ENCODE data around the gene SGCA. TPM values are rescaled to one million over a fixed set of nuclear protein-coding genes. Genes with fewer than 3 reads are reported as not detected.

SGCA gene
- total and polyA plus RNA-seq, 9 of the 15 experiments (the other 6 are each of a cell fraction or from before 2014, with no cell fraction given) = not detected

DNA sequence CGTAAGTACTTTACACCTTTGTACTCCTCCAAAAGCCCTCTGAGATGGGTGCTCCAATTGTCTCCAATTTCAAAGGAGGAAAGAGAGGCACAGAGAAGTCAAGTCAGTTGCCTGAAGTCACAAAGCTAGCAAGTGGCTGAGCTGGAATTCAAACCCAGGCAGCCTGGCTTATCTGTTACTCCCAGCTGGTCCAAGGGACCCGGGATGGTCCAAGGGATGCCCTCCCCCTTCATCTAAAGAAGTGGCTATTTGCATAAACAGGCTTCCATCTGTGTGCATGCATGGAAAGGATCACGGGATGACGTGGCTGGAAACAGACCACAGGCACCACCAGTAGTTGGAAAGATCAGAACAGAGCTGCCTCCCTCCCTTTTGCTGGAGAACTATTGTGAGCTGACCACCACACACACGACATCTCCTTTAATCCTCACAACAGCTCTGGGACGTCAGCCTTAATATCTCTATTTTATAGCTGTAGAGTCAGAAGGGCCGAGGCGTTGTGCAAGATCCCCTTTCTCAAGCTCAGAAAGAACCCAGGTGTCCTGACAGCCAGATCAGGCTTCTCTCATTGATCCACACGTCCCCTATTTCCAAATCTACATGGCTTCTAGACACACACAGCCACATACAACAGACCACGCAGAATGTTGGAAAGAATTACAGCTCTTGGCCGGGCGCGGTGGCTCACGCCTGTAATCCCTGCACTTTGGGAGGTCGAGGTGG, 46.5 kb downstream of the SGCA start (continued):
- TF ChIP-seq, protein P1, sequence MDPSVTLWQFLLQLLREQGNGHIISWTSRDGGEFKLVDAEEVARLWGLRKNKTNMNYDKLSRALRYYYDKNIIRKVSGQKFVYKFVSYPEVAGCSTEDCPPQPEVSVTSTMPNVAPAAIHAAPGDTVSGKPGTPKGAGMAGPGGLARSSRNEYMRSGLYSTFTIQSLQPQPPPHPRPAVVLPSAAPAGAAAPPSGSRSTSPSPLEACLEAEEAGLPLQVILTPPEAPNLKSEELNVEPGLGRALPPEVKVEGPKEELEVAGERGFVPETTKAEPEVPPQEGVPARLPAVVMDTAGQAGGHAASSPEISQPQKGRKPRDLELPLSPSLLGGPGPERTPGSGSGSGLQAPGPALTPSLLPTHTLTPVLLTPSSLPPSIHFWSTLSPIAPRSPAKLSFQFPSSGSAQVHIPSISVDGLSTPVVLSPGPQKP (CRISPR knock-in tag; IDR thresholded peaks at IDR 0.05) = no peak
- TF ChIP-seq CHD4 (IDR thresholded peaks at IDR 0.05; ENCODE audit: insufficient read depth, insufficient replicate concordance, low read depth, low read length, poor library complexity, severe bottlenecking) = no peak
- TF ChIP-seq CHD2 (IDR thresholded peaks at IDR 0.05; ENCODE audit: low read depth, low read length) = no peak
- 0 out of 2 replicates have a peak, but pooled peaks have one; percentile 35 for TF ChIP-seq PML (IDR thresholded peaks at IDR 0.05; ENCODE audit: low read length)
- TF ChIP-seq ZNF239 (CRISPR knock-in tag; IDR thresholded peaks at IDR 0.05) = no peak
- TF ChIP-seq HDAC6 (IDR thresholded peaks at IDR 0.05; ENCODE audit: low read depth, low read length) = no peak
- no peak for TF ChIP-seq STAG1 (CRISPR knock-in tag; IDR thresholded peaks at IDR 0.05; ENCODE audit: borderline replicate concordance)
- TF ChIP-seq ZNF354B (CRISPR knock-in tag; IDR thresholded peaks at IDR 0.05) = no peak
- TF ChIP-seq U2AF1 (optimal IDR thresholded peaks at IDR 0.05; ENCODE audit: low read depth, low read length) = no peak
- TF ChIP-seq BACH1 (tag; IDR thresholded peaks at IDR 0.05) = no peak
- TF ChIP-seq, protein P2, sequence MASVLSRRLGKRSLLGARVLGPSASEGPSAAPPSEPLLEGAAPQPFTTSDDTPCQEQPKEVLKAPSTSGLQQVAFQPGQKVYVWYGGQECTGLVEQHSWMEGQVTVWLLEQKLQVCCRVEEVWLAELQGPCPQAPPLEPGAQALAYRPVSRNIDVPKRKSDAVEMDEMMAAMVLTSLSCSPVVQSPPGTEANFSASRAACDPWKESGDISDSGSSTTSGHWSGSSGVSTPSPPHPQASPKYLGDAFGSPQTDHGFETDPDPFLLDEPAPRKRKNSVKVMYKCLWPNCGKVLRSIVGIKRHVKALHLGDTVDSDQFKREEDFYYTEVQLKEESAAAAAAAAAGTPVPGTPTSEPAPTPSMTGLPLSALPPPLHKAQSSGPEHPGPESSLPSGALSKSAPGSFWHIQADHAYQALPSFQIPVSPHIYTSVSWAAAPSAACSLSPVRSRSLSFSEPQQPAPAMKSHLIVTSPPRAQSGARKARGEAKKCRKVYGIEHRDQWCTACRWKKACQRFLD (CRISPR knock-in tag; IDR thresholded peaks at IDR 0.05) = no peak
- no peak for TF ChIP-seq POLR2A (conservative IDR thresholded peaks at IDR 0.05)
- no peak for TF ChIP-seq ZNF12 (CRISPR knock-in tag; IDR thresholded peaks at IDR 0.05)
- TF ChIP-seq SMC3 (conservative IDR thresholded peaks at IDR 0.05; ENCODE audit: insufficient read depth, low read depth, low read length) = no peak
- TF ChIP-seq, protein P3, sequence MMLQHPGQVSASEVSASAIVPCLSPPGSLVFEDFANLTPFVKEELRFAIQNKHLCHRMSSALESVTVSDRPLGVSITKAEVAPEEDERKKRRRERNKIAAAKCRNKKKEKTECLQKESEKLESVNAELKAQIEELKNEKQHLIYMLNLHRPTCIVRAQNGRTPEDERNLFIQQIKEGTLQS (IDR thresholded peaks at IDR 0.05) = peak; percentile 35
- TF ChIP-seq, protein P3 (CRISPR knock-in tag; conservative IDR thresholded peaks at IDR 0.05) = no peak
- TF ChIP-seq MXI1 (IDR thresholded peaks at IDR 0.05; ENCODE audit: low read depth, low read length) = no peak
- TF ChIP-seq RBM39 (optimal IDR thresholded peaks at IDR 0.05; ENCODE audit: low read depth, low read length) = no peak
- TF ChIP-seq ZBTB1 (CRISPR knock-in tag; IDR thresholded peaks at IDR 0.05; ENCODE audit: borderline replicate concordance, low read depth) = no peak
- TF ChIP-seq ZNF124 (CRISPR knock-in tag; IDR thresholded peaks at IDR 0.05) = no peak
- TF ChIP-seq RAD21 (CRISPR knock-in tag; conservative IDR thresholded peaks at IDR 0.05 in 1 of 2, IDR thresholded peaks at IDR 0.05 in 1 of 2) = no peak
- no peak for TF ChIP-seq ZNF263 (CRISPR knock-in tag; IDR thresholded peaks at IDR 0.05; ENCODE audit: borderline replicate concordance)
- TF ChIP-seq ZNF274 (IDR thresholded peaks at IDR 0.05; ENCODE audit: borderline replicate concordance, low read depth, low read length) = no peak
